Smooth muscle cell of the brain vasculature (primary cell): Measurements from ENCODE around the gene MBNL1.
A peak's percentile ranks its signal among the peaks of the same experiment; 100 is the strongest.

Experiments used
- DNase-seq: peaks from one replicate; pipeline ENCODE4 v3.0.0-alpha.2; 2012; ENCODE audit warnings: low read depth, low spot score

Gene MBNL1

DNA sequence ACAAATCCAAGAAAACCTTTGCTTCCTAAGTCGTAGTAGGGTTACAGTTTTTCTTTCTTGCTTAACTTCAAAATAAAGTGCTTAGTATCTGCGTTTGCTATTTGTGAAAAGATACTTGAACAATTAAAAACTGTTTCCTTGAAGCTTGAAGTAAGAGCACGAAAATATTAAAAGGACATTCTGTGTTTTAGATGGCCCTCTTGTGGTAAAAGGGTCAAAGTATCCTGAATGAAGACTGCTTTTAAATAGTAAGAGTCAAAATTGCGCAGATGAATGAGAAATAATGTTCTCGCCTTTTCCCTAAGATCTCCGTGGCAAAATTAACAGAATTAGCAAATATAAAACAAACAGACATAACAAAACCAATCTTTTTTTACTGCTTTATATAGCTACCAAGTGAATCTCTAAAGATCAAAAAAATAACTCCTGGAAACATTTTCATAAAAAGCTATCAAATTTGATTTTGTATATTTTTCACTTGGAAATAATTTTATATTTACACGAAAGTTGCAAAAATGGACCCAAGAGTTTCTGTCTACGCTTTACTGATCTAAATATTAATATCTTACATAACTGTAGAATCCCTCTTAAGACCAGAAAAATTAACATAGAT lies 175.4 kb downstream of the MBNL1 start:
- peak; percentile 45 for DNase-seq

DNA sequence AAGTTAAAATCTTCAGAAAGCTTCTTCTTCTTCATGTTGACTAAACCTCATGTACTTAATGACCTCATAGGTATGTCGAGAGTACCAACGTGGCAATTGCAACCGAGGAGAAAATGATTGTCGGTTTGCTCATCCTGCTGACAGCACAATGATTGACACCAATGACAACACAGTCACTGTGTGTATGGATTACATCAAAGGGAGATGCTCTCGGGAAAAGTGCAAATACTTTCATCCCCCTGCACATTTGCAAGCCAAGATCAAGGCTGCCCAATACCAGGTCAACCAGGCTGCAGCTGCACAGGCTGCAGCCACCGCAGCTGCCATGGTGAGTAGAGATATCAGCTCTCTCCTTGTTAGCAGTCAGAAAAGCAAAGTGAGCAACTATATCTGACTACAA lies 176.5 kb downstream of the MBNL1 start:
- DNase-seq, result no peak

DNA sequence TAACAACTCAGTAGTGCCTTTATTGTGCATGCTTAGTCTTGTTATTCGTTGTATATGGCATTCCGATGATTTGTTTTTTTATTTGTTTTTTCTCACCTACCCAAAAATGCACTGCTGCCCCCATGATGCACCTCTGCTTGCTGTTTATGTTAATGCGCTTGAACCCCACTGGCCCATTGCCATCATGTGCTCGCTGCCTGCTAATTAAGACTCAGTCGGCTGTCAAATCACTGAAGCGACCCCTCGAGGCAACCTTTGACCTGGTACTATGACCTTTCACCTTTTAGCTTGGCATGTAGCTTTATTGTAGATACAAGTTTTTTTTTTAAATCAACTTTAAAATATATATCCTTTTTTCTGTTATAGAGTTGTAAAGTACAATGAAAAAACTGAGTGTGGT lies 177.8 kb downstream of the MBNL1 start:
- no peak for DNase-seq

GRCh38 chr3:152447511-152447910 lies 178.8 kb downstream of the MBNL1 start:
- no peak for DNase-seq

GRCh38 chr3:152448091-152448490 lies 179.4 kb downstream of the MBNL1 start:
- DNase-seq, result no peak

- no peak for DNase-seq
Observed at GRCh38 chr3:152452318-152452717, 183.6 kb downstream of the MBNL1 start.

GRCh38 chr3:152454076-152454875 lies 185.5 kb downstream of the MBNL1 start:
- no peak for DNase-seq

GRCh38 chr3:152455989-152456388 lies 187.3 kb downstream of the MBNL1 start:
- DNase-seq, result no peak

DNA sequence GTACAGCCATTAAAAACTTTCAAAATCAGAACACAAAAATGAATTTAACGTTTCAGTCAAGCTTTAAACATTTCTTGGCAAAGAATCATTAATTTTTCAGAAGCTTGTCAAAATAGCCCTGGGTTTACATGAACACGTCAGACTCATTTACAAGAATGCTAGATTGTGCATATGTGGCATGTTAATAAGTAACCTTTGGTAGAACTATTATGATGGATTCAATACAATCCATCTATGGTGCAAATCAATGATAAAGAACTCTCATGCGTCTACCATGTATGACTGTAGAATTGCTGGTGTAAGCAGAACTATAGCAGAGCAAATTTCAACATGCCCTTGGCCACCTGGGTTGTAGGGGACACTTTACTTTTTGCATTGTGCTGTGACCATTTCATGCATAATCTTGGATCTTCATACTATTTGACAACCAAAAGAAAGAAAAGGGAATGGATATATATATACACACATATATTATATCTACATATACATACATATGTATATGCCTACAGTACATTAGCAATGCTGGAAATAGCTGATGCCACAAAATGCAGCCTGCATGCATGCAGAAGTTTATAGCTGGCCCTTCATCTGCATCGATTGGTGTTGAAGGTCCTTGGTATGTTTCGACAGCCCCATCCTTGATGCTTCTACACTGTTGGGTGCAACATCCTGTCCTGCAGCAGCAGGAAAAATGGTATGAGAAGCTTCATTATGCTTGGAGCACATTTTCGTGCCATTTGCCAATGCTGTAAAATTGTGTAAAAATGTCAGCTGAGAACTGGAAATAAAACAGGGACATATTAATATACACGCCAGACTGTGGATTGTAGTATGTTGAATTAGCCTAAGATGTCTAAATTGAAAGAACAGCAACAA lies 189.0 kb downstream of the MBNL1 start:
- DNase-seq, result no peak

- no peak for DNase-seq
Observed at GRCh38 chr3:152458376-152459117, 189.8 kb downstream of the MBNL1 start.

GRCh38 chr3:152459118-152459515 lies 190.4 kb downstream of the MBNL1 start:
- DNase-seq, result no peak

- no peak for DNase-seq
Observed at GRCh38 chr3:152459572-152459971, 190.8 kb downstream of the MBNL1 start.

DNA sequence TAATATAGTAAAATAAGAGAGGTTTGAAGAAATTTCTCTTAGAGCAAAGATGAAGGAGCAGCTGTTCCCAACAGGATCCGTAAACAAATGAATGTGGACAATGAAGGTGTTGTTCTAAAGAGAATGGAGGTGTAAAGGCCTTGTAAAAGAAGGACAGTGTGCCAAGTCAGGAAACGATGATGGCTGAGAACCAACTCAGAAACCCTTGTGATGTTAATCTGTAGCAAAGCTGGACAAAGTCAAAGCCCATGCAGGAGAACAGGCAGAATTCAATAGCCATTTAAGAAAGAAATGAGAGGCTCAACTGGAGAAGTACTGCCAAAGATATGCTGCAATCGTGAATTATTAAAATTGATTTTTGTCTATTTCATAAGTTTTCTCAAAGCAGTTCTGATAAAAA lies 192.2 kb downstream of the MBNL1 start:
- no peak for DNase-seq

GRCh38 chr3:152461460-152461859 lies 192.7 kb downstream of the MBNL1 start:
- no peak for DNase-seq

GRCh38 chr3:152466784-152467183 lies 198.1 kb downstream of the MBNL1 start:
- no peak for DNase-seq

GRCh38 chr3:152469248-152470025 lies 200.7 kb downstream of the MBNL1 start:
- no peak for DNase-seq

GRCh38 chr3:152470095-152470494 lies 201.4 kb downstream of the MBNL1 start:
- no peak for DNase-seq

GRCh38 chr3:152470893-152471292 lies 202.2 kb downstream of the MBNL1 start:
- no peak for DNase-seq

GRCh38 chr3:152471814-152472671 lies 203.3 kb downstream of the MBNL1 start:
- DNase-seq, result peak; percentile 32

DNA sequence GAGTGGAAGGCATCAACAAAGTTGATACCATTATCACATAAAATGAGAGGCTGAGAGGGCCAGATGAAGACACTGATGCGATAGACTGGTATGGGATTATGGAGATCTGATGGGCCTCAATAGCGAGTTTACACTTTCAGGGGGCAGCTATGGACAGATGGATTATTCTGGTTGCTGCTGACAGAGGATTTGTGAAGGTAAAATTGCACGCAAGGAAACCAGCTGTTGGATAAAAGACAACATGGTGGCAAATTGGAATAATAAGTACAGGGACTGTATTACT lies 203.9 kb downstream of the MBNL1 start:
- DNase-seq, result no peak
